GM18861 (cell line): Measurements from ENCODE around the gene NMBR.
"Not testable (repeated sequence)": the region's sequence is repeated elsewhere in the genome, so short reads cannot be mapped to it uniquely, and the experiment has no call there.

ENCODE experiments used
- ATAC-seq: cut with Tn5 transposase; IDR thresholded peaks from one replicate; pipeline ENCODE4 v1.9.1; 2021; ENCODE audit not compliant: unreplicated experiment

NMBR gene

GRCh38 chr6:142071981-142072380, 74.9 kb downstream of the NMBR start:
- no peak for ATAC-seq

- no peak for ATAC-seq
These were observed 78.5 kb downstream of the NMBR start for GRCh38 chr6:142068416-142068815.

GRCh38 chr6:142062861-142063260, 84.1 kb downstream of the NMBR start:
- not testable (repeated sequence) for ATAC-seq

GRCh38 chr6:142058551-142059290, 88.2 kb downstream of the NMBR start:
- no peak for ATAC-seq

GRCh38 chr6:142055219-142055618, 91.7 kb downstream of the NMBR start:
- ATAC-seq = peak; percentile 98

GRCh38 chr6:142051404-142051803, 95.5 kb downstream of the NMBR start:
- no peak for ATAC-seq

- ATAC-seq = no peak
These were observed 98.3 kb downstream of the NMBR start for GRCh38 chr6:142048593-142048980.

GRCh38 chr6:142047934-142048592, 98.9 kb downstream of the NMBR start:
- ATAC-seq = no peak

GRCh38 chr6:142045380-142046278, 101.3 kb downstream of the NMBR start:
- no peak for ATAC-seq

GRCh38 chr6:142035890-142036289, 111.0 kb downstream of the NMBR start:
- ATAC-seq = no peak

GRCh38 chr6:142031035-142031434, 115.9 kb downstream of the NMBR start:
- no peak for ATAC-seq

GRCh38 chr6:142030115-142030619, 116.8 kb downstream of the NMBR start:
- no peak for ATAC-seq

- ATAC-seq = no peak
These were observed 118.4 kb downstream of the NMBR start for GRCh38 chr6:142028527-142028926.

GRCh38 chr6:142027804-142028203, 119.1 kb downstream of the NMBR start:
- not testable (repeated sequence) for ATAC-seq

GRCh38 chr6:142027074-142027473, 119.8 kb downstream of the NMBR start:
- ATAC-seq = no peak

- ATAC-seq = no peak
These were observed 120.5 kb downstream of the NMBR start for GRCh38 chr6:142026471-142026870.
